HG02678 (cell line): Measurements from ENCODE around the gene CATSPER1.
A peak's percentile ranks its signal among the peaks of the same experiment; 100 is the strongest.

Experiments used
- ATAC-seq: cut with Tn5 transposase; IDR thresholded peaks from one replicate; pipeline ENCODE4 v1.9.1; 2021; ENCODE audit warnings: mild to moderate bottlenecking, moderate library complexity; ENCODE audit not compliant: unreplicated experiment

The CATSPER1 gene

DNA sequence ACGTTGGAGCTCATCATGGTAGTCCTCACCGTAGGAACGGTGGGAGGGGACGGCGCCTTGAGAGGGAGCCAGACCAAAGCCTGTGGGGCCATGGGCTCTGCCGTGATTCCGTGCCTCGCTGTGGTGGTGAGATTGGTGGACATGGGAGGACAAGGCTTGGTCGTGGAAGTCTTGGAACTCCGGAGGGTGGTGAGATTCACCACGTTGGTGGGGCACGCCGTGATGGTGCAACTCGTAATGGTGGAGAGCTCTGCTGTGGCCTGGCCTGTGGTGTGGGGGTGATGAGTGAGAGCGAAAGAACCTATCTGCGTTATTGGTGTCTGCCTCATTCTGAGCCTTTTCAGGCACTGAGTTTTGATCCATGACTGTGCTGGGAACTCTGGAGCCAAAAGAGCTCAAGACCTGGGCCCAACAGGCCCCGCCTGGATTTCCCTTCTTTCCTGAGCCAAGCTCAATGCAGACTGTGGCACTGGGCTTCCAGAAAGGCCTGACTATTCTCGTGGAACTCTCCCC, at the start of gene CATSPER1:
Gene CATSPER1, minus strand, starts transcription at position 463 of the 513 bp plus-strand sequence. Its CDS starts 100 bp downstream, at position 363.
- ATAC-seq = no peak

DNA sequence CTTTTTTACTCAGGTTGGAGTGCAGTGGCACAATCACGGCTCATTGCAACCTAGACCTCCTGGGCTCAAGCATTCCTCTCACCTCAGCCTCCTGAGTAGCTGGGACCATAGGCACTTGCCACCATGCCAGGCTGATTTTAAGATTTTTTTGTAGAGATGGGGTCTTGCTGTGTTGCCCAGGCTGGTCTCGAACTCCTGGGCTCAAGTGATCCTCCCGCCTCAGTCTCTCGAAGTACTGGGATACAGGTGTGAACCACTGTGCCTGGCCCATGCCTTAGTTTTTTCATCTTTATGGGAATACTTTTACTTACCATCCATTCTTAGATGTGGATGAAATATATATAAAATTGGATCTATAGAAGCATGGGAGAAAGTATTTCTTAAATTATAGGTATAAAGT, 49.0 kb upstream of the CATSPER1 start:
- no peak for ATAC-seq

DNA sequence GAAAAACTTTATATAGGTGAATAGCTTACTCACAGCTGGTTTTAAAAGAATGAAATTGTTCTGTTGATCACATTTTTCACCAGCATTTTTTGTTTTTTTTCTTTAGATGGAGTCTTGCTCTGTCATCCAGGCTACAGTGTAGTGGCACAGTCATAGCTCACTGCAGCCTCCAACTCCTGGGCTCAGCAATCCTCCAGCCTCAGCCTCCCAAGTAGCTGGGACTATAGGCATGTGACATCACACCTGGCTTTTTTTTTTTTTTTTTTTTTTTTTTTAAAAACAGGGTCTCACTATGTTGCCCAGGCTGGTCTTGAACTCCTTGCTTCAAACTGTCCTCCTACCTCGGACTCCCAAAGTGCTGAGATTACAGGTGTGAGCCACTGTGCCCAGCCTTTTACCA, 47.4 kb upstream of the CATSPER1 start:
- no peak for ATAC-seq

DNA sequence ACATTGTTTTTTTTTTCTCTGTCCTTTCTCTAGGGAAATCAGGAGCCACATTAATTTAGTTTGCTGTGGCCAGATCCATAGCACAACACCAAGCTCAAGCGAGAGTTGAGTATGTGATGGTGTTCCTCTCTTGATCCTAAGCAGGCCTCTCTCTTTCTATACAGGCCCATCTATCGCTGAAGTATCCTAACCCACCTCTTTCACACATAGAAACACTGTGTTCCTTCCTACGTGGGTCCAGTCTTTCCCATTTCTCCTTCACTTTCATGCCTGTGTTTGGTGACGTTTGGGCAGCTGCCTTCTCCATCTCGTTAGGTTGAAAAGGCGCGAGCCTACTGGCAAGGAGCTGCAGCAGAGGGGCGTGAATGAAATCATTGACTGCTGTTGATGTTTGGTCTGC, 46.2 kb upstream of the CATSPER1 start:
- no peak for ATAC-seq

DNA sequence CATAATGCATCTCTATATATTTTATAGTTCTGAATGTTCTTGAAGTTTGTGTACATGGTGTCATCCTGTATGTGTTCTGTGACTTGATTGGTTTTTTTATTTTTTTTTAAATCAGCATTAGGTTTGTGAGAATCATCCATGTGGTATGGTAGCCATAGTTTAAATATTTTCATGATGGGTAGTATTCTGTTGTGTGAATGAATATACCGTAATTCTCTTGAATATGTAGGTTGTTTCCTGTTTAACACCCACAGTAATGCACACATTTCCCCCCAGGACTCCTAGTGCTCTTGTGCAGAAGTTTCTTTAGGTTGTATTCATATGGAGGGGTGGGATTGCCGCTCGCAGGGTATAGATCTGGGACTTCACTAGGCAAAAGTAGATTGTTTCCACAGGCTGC, 45.8 kb upstream of the CATSPER1 start:
- ATAC-seq = no peak

DNA sequence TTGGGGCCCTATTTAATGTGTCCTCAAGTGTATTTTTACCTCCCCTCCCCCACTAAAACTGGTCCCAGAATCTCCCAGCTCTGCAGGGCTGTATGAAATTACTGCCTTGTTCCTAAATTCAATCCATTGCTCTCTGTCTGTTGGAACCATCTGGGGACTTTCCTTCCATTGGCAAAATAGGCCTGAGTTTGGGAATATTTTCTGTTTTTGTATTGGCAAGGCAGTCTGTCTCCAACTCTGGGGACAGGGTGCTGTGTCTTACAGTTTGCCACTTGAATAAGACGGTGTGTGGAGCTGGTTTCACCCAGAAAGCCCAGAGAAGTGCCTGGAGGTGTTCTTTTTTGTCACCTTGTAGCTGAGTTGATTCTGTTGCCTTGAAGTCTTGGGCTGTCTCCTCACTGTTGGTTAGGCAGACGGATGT, 45.1 kb upstream of the CATSPER1 start:
- ATAC-seq = no peak

DNA sequence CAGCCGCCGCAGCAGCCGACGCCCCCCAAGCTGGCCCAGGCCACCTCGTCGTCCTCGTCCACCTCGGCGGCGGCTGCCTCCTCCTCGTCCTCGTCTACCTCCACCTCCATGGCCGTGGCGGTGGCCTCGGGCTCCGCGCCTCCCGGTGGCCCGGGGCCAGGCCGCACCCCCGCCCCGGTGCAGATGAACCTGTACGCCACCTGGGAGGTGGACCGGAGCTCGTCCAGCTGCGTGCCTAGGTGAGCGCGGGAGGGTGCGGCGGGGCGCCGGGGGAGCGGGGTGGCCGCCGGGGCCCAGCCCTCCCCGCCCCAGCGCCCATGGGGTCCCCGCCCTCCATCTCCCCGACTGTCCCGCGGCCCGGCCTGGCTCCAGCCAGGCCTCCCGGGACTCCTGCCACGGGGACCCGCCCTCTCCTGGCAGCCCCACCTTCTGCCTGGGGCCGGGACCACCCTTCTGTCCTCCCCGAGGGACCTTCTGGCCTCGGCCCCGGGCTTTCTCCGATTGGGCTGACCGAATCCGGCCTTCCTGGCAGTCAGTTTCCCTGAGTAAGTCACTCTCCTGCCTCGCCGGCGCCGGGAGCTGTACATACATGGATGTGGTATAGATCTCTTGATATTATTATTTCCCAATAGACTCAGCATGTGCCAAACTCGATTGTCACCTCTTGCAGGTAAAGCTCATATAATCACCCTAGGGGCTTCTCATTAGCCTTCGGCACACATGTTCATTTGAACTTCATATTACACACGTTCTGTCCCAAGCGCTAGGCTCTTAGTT, 44.5 kb upstream of the CATSPER1 start:
- ATAC-seq = peak; percentile 11

DNA sequence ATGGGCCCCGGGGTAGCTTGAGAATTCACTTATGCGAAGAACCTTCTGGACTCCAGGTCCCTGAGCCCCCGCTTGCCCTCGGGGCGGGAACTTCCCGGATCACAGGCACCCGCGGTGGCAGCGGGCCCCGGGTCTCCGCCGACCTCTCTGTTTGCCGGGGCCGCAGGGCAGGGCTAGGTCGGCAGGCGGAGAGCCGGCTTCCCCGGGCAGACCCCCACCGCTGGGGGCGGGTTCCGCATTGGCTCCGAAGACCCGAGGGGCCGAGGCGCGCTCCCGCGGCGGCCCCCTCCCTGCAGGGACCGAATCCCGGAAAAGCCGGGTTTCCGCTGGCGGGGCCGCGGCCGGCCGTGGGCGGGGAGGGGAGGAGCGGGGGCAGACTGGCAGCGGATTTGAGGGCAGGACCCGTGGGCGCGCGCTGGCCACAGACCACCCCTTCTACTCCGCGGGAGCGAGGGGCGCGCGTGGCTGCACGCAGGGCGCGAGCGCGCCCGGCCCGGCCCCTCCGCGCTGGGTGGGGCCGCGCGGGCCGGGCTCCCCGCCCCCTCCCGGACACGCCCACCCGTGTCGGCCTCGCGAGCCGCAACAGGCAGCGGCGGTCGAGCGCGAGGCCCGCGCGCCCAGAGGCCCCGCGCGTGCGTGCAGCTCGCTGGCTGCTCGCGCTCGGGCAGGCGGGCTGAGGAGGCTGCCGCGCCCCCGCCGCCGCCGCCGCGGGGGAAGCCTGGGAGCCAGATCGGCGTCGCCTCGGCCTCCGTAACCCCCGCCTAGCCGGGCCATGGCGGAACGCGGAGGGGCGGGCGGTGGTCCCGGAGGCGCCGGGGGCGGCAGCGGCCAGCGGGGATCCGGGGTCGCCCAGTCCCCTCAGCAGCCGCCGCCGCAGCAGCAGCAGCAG, 43.7 kb upstream of the CATSPER1 start, which contains the start of gene PACS1:
Gene PACS1, plus strand, starts transcription at position 558 of the 889 bp plus-strand sequence. Its CDS starts 215 bp downstream, at position 773.
- ATAC-seq = peak; percentile 64

DNA sequence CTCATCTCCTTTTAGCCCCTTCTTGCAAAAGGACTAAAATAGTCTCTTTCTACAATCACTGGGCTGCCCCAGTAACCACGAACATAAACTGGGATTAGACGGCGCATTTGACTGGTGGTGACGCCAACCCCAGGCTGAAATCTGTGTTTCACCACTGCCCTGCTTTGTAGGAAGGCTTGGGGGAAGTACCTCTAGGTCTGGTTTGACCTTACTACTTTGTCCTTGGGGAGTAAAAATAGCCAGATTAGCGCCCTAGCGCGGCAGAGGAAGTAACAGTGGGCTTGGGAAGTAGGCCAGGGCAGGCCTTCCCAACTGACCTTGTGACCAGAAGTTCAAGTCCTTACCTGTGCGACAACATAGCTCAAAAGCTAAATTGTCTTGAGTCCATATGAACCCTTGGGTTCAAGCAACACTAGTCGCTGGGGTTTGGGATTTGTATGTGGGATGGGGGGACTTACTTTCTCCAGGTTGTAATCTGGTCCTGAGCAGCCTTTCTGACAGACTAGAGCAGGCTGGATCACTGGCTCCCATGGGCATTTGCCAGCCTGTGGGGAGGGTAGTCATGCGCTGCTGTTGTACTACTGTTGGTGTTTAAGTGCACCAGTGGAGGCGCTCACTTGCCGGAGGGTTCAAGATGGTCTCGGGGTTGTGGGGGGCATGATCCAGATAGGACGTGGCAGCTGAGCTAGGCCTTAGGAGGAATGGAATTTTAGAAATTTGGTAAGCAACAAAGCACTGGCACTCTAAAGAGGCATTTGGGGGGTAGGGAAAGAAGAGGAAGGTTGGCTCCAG, 42.8 kb upstream of the CATSPER1 start:
- no peak for ATAC-seq

DNA sequence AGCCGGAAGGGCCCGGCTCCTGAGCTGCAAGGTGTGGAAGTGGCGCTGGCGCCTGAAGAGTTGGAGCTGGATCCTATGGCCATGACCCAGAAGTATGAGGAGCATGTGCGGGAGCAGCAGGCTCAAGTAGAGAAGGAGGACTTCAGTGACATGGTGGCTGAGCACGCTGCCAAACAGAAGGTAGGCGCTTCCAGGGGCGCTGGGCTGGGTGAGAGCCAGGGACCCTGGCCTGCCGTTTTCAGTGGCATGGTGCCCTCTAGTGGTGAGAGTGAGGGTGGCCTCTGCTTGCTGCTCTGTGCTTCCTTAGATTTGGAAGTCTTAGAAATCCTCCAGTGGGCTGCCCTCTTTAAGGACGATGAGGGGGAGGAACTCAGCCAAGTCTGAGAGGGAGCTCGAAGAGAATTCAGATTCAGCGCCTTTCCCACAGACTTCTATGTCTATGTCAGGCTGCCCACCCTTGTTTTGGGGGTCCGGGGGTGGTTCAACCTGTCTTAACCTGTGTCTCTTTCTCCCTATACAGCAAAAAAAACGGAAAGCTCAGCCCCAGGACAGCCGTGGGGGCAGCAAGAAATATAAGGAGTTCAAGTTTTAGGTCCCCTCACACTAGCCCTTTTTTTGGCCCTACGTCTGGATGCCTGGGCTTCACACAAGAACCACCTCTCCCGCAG, 42.0 kb upstream of the CATSPER1 start:
- ATAC-seq = no peak

DNA sequence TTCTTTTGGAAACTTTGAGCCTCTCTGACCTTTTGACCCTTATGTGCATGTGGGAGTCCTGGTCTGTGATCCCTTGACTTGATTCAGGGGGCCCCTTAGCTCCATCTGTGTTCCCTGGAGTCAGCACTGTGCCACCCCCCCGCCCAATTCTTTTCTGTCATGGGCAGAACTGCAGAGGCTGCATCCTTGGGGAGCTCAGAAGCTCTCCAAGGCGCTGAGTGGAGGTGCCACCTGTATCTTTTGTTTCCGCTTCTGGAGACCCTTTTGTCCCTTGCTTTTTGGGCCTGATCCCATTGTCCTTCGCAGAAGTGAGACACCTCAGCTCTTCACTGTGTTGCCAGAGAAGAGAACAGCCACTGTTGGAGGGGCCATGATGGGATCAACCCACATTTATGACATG, 41.4 kb upstream of the CATSPER1 start:
- no peak for ATAC-seq

DNA sequence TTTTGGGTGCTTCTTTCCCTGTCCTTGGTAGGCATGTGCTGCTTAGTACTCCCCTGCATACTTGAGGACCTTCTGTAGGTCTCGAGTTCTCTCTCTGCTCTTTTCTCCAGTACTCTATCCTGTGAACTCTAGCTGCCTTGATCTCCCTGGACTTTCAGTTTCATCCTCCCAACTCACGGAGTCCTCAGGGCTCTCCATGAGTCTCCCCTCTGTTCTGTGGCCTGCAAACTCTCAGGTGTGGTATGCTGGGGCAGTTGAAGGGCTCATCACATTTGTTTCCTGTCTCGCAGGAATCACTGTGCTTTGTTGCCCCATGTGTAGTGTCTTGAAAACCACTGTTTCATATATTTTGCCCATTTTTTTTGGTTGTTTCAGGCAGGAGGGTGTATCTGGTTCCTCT, 40.5 kb upstream of the CATSPER1 start:
- ATAC-seq = no peak

DNA sequence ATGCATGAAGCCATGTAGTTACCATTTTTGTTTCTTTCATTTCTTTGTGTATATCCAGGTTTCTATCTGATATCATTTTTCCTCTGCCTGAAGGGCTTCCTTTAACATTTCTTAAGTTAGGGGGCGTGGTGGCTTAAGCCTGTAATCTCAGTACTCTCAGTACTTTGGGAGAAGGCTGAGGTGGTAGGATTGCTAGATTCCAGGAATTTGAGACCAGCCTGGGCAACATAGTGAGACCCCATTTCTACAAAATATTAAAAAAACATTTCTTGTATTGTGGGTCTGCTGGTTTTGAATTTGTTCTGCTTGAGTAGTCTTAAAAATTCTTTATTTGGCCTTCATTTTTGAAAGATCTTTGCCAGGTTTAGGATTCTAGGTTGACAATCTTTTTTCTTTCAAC, 38.3 kb upstream of the CATSPER1 start:
- no peak for ATAC-seq

DNA sequence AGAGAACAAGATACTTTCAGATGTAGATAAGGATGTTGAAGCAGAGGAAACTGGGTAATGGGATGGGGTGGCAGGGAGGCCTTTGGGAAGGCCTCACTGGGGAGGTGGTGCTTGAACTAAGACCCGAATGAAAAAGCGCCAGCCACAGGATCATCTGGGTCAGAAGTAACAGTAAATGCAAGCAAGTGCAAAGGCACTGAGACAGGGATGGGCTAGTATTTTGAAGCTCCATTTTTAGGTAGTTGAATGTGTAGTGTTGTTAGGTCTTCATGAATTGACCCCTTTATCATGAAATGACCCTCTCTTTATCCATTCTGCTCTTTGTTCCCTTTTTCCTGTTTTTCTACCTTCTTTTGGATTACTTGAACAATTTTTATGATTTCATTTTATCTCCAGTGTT, 37.6 kb upstream of the CATSPER1 start:
- no peak for ATAC-seq

DNA sequence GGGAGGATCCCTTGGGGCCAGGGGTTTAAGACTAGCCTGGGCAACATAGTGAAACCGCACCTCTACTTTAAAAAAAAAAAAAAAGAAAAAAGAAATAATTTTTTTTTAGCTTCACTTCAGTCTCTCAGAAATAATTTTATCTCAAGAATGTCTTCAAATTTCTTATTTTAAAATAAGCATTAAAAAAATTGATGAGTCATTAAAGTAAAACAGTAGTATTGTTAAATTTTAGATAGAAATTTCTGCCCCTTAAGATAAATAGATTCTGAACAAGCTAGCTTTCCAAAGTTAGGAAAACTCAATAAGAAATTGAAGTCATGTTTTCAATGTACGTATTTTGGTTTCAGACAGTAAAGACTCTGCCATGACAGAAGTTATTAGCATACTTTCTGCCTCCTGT, 36.1 kb upstream of the CATSPER1 start:
- ATAC-seq = no peak

DNA sequence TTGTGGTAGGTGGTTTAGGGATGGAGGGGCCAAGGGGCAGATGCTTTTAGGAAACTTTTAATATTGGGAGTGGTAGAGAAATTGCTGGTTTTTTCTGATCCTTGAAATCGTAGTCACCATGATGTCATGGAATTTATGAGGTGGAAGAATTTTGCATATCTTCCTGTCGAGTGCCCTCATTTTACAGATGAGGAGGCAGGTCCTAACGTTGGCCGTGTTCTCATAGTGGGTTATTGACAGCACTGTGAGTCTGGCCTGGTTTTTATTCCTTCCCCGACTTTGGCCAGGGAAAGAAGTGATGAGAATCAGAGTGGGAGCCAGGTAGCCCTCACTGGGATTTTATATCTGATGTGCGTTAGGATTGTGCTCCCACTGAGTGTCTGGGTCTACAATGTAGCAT, 35.0 kb upstream of the CATSPER1 start:
- no peak for ATAC-seq

DNA sequence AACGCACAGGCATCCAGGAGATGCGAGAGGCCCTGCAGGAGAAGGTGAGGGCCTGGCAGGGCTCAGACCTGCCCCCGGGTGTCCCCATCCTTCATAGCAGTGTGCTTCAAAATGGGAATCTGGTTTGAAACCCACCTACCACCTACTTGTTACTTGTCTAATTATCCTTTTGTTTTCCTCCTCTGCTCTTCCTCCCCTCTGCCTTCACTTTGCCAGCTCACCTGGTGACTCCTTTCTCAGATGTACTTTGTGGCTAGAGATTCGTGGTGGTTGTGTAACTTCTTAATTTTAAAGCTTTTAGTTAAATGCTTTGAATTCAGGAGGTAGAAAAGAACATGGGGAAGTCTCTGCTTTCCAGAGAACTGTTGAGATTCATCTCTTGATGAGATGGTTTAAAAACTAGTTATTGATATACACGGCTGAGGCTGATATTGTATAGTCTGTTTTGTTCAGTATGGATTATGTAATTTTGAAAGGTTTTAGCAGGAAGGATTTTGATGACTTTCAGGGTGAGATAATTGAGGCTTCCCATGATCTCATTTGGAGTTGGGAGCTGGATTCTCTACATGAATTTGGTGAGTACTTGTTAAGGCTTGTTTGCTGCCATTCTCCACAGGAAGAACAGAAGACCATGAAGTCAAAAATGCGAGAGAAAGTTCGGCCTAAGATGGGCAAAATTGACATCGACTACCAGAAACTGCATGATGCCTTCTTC, 33.8 kb upstream of the CATSPER1 start:
- ATAC-seq = no peak

DNA sequence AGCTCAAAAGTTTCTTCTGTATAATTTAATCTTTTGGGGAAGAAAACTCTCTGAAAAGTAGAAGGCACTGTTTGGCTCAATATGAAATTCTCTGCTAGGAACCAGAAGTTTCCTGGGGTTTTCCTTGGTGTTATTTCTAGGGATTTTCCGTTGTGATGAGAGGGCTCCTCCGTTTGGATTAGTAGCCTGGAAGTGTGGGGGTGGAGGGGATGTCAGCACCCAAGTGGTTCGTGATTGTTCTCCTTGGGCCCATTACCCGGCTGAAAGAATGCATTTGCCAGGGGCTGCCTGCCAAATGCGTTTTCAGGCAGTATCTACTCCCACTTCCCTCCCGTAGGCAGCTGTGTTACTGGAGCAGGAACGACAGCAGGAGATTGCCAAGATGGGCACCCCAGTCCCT, 30.2 kb upstream of the CATSPER1 start:
- ATAC-seq = no peak

DNA sequence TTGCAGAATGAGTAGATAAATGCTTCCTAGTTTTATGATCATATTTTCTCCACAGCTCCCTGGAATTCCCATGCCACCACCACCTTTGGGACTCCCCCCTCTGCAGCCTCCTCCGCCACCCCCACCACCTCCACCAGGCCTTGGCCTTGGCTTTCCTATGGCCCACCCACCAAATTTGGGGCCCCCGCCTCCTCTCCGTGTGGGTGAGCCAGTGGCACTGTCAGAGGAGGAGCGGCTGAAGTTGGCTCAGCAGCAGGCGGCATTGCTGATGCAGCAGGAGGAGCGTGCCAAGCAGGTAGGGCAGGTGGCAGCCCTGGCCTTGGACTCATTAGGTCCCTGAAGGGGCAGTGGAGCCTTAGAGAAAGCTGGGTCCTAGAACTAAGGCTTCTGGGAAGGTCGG, 28.7 kb upstream of the CATSPER1 start:
- ATAC-seq = no peak

DNA sequence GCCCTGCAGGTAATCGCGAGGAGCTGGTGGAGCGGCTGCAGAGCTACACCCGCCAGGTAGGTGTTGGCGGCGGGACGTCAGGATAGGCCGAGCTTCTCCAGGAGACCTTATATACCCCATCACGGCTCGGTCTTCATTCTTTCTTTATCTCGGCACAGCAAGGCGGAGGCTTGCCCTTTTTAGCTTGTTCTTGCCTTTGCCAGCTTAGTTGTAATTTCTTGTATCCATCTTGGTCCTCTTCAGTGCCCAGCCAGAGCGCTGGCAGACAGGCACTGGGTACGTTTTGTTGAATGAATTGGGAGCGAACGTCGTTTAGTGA, 26.3 kb upstream of the CATSPER1 start:
- no peak for ATAC-seq
